Peyer's patch (tissue), 4 donors: ENCODE measurements around the gene ARHGAP22. TPM values are rescaled to one million over a fixed set of nuclear protein-coding genes. Genes with fewer than 3 reads are reported as not detected.

Source experiments
- DNase-seq, 3 donors: peaks; one replicate each; pipeline ENCODE4 v3.0.0-alpha.2; 2017 to 2019
- H3K27ac ChIP-seq, 4 donors: fragments of 200-600 bp; sonication (generic); one replicate each; pipeline ENCODE4 v1.5.1; 2016 to 2019
- H3K27me3 ChIP-seq, 2 donors: fragments of 200-600 bp; sonication (generic); one replicate each; pipeline ENCODE4 v1.5.1; 2019
- H3K36me3 ChIP-seq, 3 donors: fragments of 200-600 bp; sonication (generic); one replicate each; pipeline ENCODE4 v1.5.1; 2016 to 2019
- H3K4me1 ChIP-seq, 4 donors: fragments of 200-600 bp; sonication (generic); one replicate each; pipeline ENCODE4 v1.5.1; 2016 to 2019
- H3K4me3 ChIP-seq, 4 donors: fragments of 200-600 bp; sonication (generic); 1 replicate in 3 of 4; 2 replicates in 1 of 4; pipeline ENCODE4 v1.5.1; 2016 to 2019; ENCODE audit warnings: mild to moderate bottlenecking in 1 of 4
- H3K9me3 ChIP-seq, 4 donors: fragments of 200-600 bp; sonication (generic); one replicate each; pipeline ENCODE4 v1.5.1; 2016 to 2019; ENCODE audit warnings: mild to moderate bottlenecking in 1 of 4
- POLR2A ChIP-seq, 2 donors: fragments of 450-650 bp; IDR thresholded peaks; one replicate each; pipeline ENCODE4 v1.5.1; 2017; ENCODE audit warnings: antibody characterized with exemption in 2 of 2, mild to moderate bottlenecking in 2 of 2, moderate library complexity in 2 of 2
- total RNA-seq, 4 donors: library from RNA; depleted of rRNA; stranded (reverse); fragments of >200 nt; gene quantifications; one replicate each; pipeline ENCODE4 v1.1.0, GENCODE V29; 2016
- TF ChIP-seq, protein P1 (sequence below), 6 experiments: fragments of 450-650 bp in 4 of 6; fragments of 200-600 bp in 2 of 6; sonication (generic) in 1 of 6; IDR thresholded peaks; one replicate each; pipeline ENCODE4 v1.5.1; 2017 to 2019; ENCODE audit warnings: antibody characterized with exemption in 6 of 6, mild to moderate bottlenecking in 3 of 6, moderate library complexity in 1 of 6

The ARHGAP22 gene
- total RNA-seq, 4 donors from 2014 or later, result 1.9 to 10.7 (median 8.3) TPM; not detected in 1

DNA sequence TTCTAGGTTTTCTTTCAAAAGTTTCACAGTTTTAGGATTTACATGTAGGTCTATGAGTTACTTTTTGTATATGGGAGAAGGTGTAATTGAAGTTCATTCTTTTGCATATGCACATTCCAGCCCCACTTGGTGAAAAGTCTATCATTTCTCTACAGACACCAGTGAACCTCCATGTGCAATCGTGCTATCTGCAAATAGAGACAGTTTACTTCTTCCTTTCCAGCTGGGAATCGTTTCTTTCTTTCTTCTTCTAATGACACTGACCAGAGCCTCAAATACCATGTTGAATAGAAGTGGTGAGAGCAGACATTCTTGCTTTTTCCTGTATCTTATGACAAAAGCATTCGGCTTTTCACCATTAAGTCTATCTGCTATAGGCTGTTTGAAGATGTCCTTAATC is 122.7 kb downstream of the ARHGAP22 start:
- Histone ChIP-seq H3K27me3 (no peaks in the 10 kb centered on the region), H3K36me3 (no peaks in the 10 kb centered on the region), H3K27ac (no peak overlapping the region), H3K4me1 (no peaks in the 10 kb centered on the region), H3K4me3 (no peak overlapping the region), H3K9me3 (no peaks in the 10 kb centered on the region)
- no peak for DNase-seq
- TF ChIP-seq, protein P1, sequence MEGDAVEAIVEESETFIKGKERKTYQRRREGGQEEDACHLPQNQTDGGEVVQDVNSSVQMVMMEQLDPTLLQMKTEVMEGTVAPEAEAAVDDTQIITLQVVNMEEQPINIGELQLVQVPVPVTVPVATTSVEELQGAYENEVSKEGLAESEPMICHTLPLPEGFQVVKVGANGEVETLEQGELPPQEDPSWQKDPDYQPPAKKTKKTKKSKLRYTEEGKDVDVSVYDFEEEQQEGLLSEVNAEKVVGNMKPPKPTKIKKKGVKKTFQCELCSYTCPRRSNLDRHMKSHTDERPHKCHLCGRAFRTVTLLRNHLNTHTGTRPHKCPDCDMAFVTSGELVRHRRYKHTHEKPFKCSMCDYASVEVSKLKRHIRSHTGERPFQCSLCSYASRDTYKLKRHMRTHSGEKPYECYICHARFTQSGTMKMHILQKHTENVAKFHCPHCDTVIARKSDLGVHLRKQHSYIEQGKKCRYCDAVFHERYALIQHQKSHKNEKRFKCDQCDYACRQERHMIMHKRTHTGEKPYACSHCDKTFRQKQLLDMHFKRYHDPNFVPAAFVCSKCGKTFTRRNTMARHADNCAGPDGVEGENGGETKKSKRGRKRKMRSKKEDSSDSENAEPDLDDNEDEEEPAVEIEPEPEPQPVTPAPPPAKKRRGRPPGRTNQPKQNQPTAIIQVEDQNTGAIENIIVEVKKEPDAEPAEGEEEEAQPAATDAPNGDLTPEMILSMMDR (IDR thresholded peaks at IDR 0.05), result no peak
- TF ChIP-seq POLR2A (IDR thresholded peaks at IDR 0.05), result no peak

- no peak overlapping the region for H3K27ac ChIP-seq
- no peak for TF ChIP-seq POLR2A (IDR thresholded peaks at IDR 0.05)
- TF ChIP-seq, protein P1 (IDR thresholded peaks at IDR 0.05), result no peak
- H3K36me3 ChIP-seq, result no peaks in the 10 kb centered on the region
Measured at GRCh38 chr10:48481385-48481784, 123.5 kb downstream of the ARHGAP22 start.

DNA sequence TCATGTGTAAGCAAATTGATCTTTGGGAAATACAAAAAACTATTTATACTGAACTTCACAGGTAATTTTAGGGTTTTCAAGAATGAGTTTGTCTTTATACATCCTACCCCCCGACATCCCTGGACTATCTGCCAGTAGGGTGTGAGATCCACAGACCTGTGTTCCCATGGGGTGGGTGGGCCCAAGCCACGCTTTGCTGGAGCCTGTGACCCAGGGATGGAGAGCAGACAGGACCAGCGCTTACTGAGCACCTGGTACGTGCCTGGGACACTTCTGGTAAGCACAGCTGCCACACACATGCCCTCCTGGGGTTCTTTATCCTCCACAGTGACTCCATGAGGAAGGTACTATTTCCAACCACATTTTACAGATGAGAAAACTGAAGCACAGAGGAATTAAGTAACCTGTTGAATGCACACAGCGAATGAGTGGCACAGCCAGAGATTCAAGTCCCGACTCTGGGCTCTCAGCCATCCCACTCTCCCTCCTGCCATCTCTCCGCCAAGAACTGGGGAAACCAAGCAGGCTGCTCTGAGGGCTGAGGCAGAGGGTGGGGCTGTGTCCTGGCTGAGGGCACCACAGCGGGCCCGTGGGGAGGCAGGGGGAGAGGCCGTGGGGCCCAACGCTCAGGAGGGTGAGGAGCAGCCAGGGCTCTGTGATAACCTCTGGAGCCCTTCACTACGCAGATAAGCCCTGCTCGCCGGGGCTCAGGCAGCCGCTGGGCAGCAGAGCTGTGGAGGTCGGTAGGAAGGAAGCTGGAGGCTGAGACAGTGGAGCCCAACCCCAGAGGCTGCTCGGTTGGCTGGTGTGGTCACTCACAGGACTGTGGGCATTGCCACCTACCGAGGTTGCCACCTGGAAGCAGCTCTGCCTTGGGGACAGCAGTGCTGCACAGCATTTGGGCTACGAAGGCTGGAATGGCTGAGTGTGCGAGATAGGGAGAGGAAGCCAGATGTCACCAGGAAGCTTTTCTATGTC is 124.2 kb downstream of the ARHGAP22 start:
- Histone ChIP-seq H3K4me1 (no peaks in the 10 kb centered on the region), H3K27ac (no peak overlapping the region), H3K36me3 (no peaks in the 10 kb centered on the region), H3K4me3 (no peak overlapping the region), H3K27me3 (no peaks in the 10 kb centered on the region), H3K9me3 (no peaks in the 10 kb centered on the region)
- DNase-seq, result peak in 2 of 3 donors; percentile 5 to 30
- TF ChIP-seq, protein P1 (IDR thresholded peaks at IDR 0.05), result no peak
- TF ChIP-seq POLR2A (IDR thresholded peaks at IDR 0.05), result no peak

More at GRCh38 chr10:48481385-48481784, 123.5 kb downstream of the ARHGAP22 start:
- no peaks in the 10 kb centered on the region for H3K9me3 ChIP-seq
- no peaks in the 10 kb centered on the region for H3K27me3 ChIP-seq
- H3K4me1 ChIP-seq, result no peaks in the 10 kb centered on the region
- DNase-seq, result no peak
- no peak overlapping the region for H3K4me3 ChIP-seq

GRCh38 chr10:48478980-48479811 is 125.7 kb downstream of the ARHGAP22 start:
- H3K36me3 ChIP-seq, result no peaks in the 10 kb centered on the region
- no peak overlapping the region for H3K27ac ChIP-seq
- H3K4me1 ChIP-seq, result no peaks in the 10 kb centered on the region
- DNase-seq, result peak in 2 of 3 donors; percentile 9 to 32
- no peaks in the 10 kb centered on the region for H3K27me3 ChIP-seq
- H3K4me3 ChIP-seq, result no peak overlapping the region
- TF ChIP-seq, protein P1 (IDR thresholded peaks at IDR 0.05), result no peak
- no peak for TF ChIP-seq POLR2A (IDR thresholded peaks at IDR 0.05)
- no peaks in the 10 kb centered on the region for H3K9me3 ChIP-seq

DNA sequence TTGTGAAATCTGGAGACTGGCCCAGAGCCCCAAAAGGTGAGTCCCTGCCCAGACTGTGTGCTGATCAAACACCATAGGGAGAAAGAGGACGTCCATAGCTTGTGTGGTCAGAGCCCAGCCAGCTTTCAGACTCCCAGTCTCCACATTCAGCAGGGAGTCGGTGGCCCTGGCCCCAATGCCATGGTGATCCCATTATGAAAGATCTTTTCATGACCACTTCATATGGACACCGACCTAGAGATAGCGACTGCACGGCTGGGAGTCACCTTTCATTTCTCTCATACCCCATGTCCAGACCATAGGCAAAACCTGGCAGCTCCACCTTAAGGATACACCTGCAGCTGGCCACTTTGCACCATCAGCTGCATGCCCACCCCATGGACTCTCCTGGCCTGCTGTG is 126.4 kb downstream of the ARHGAP22 start:
- no peak overlapping the region for H3K27ac ChIP-seq
- H3K27me3 ChIP-seq, result no peaks in the 10 kb centered on the region
- H3K36me3 ChIP-seq, result no peaks in the 10 kb centered on the region
- no peaks in the 10 kb centered on the region for H3K9me3 ChIP-seq
- TF ChIP-seq, protein P1 (IDR thresholded peaks at IDR 0.05), result no peak
- TF ChIP-seq POLR2A (IDR thresholded peaks at IDR 0.05), result no peak
- no peak overlapping the region for H3K4me3 ChIP-seq
- DNase-seq, result peak in 1 of 3 donors; percentile 14
- H3K4me1 ChIP-seq, result no peaks in the 10 kb centered on the region
